LNCaP clone FGC (cell line): ENCODE data around the gene DPP9.

Source experiments
- DNase-seq: peaks from one replicate; pipeline ENCODE4 v3.0.0-alpha.2; 2011; ENCODE audit warnings: low read depth
- H3K4me3 ChIP-seq: 2 replicates; pipeline ENCODE4 v1.5.1; 2011; ENCODE audit warnings: mild to moderate bottlenecking, low read depth, low read length, control low read depth
- TF ChIP-seq, protein P1 (sequence below): IDR thresholded peaks from 2 replicates; pipeline ENCODE4 v1.5.1; 2012; ENCODE audit warnings: mild to moderate bottlenecking; ENCODE audit not compliant: control insufficient read depth, insufficient read depth; ENCODE audit errors: extremely low read depth

DPP9 gene

DNA sequence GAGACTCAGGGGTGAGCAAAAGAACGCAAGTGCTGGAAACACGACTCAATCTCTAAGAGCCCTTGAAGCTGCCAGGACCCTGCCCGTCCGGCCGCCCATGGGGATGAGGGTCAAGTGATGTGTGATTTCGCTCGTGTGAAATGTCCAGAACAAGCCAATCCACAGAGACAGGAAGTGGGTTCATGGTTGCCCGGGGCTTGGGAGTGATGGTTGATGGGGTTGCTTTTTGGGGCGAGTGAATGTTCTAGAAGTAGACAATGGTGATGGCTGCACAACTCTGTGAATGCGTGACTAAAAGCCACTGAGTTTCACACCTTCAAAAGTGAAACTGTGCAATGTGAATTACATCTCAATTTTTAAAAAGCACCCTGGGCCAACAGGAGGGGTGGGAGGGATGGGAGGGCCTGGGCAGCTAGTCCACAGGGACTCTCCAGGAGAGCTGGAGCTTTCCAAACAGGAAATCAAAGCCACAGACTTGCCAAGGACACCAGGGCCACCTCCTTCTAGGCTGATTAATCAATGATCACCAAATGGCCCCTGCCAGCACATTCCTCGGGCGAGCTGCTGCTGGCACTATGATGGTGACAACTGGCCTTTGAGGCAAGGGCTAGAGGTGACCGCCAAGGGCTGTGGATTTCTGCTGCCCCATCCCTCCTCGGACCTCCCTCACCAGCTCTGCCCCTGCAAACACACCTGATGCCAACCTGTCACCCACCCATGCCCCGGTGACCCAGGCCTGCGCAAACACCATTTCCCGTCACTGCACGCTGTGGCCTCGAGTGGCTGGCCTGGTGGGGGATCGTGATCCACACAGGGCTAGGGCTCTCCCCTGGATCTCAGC lies 14.0 kb downstream of the DPP9 start:
- no peak for DNase-seq
- TF ChIP-seq, protein P1, sequence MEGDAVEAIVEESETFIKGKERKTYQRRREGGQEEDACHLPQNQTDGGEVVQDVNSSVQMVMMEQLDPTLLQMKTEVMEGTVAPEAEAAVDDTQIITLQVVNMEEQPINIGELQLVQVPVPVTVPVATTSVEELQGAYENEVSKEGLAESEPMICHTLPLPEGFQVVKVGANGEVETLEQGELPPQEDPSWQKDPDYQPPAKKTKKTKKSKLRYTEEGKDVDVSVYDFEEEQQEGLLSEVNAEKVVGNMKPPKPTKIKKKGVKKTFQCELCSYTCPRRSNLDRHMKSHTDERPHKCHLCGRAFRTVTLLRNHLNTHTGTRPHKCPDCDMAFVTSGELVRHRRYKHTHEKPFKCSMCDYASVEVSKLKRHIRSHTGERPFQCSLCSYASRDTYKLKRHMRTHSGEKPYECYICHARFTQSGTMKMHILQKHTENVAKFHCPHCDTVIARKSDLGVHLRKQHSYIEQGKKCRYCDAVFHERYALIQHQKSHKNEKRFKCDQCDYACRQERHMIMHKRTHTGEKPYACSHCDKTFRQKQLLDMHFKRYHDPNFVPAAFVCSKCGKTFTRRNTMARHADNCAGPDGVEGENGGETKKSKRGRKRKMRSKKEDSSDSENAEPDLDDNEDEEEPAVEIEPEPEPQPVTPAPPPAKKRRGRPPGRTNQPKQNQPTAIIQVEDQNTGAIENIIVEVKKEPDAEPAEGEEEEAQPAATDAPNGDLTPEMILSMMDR, result no peak
- H3K4me3 ChIP-seq, result no peak overlapping the region

DNA sequence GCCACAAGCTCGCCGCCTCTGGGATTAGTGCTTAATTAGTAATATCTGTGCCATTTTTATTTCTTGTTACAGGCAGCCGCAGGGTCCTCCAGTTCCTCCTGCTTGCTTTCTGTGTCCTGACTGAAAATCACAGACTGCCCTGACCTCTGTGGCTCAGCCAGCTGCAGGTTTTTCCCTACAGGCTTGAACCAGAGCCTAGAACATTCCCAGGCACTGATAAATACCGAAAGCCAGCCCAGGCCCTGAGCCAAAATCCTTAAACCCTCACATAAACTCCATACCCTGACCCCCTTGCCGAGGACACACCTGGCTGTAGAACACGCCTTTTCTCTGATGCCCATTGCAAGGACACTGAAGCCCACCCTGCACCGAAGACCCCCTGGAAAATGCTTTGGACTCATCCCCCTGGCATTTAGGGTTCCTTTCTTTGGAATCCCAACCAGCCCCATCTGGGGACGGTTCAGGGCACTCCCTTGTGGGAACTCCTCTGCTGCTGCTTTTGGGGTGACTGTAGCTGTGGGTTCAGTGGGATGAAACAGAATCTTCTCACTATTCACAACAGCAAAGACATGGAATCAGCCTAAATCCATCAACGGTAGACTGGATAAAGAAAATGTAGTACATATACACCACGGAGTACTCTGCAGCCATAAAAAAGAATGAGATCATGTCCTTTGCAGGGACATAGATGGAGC lies 15.5 kb downstream of the DPP9 start:
- no peak for DNase-seq
- TF ChIP-seq, protein P1, result no peak
- no peak overlapping the region for H3K4me3 ChIP-seq

DNA sequence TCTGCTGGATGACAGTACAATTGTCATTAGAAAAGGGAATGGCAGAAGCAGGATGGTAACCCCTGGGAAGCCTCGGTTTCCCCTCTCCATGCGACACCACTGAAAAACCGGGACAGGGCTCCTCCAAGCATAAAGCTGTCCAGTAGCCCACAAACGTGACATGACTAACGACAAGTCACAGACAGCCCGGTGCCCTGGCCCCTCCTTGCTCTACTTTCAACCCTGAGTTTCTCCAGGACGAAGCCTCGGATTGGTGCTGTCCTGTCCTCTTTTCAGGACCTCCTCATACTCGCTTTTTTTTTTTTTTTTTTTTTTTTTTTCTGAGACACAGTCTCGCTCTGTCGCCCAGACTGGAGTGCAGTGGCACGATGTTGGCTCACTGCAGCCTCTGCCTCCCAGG lies 16.3 kb downstream of the DPP9 start:
- TF ChIP-seq, protein P1, result no peak
- no peak for DNase-seq

GRCh38 chr19:4705413-4706131 lies 18.1 kb downstream of the DPP9 start:
- TF ChIP-seq, protein P1, result no peak
- H3K4me3 ChIP-seq, result no peak overlapping the region
- DNase-seq, result no peak

More for the DNA sequence above, 16.3 kb downstream of the DPP9 start:
- H3K4me3 ChIP-seq, result no peak overlapping the region

DNA sequence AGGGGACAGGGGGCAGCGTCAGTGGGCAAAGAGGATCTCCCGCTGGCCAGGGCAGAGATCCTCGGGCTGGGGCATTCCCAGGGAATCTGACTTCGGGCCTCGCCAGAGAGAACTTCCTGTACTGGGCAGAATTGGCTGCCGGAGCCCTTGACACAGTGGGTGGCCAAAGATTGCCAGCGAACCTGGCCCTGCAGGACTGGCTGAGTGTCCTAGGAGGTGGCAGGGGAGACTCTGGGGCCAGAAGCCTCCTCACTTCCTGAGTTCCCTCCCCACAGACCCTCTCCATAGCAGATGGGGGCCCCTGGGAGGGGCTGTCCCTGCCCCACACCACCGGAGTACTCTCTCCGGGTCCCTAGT lies 19.3 kb downstream of the DPP9 start:
- TF ChIP-seq, protein P1, result no peak
- no peak for DNase-seq

DNA sequence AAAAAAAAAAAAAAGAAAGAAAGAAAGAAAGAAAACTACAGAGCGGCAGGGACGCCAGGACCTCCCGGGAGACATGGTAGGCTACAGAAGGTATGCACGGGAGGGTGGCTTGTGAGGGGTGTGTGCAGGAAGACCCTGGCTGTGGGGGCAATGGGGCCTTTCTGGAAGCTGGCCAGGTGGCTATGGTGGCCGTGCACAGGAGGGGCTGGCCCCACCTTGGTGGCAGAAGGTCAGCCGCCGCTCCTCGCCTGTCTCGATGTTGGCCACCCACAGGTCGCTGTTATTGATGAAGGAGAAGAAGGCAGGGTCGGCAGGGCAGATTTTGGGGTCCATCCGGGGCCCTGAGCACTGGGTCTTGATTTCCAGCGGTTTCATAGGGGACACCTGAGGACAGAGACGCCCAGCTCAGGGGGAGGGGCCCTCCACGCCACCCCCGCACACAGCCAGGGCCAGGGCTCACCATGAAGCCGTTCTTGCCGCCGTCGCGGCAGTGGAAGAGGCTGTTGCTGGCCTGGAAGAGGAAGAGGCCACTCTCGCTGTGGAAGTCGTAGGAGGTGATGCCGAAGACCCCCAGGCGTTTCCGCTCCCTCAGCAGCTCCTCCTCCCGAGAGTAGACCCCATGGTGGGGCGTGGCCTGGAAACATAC lies 19.8 kb downstream of the DPP9 start:
- H3K4me3 ChIP-seq, result no peak overlapping the region
- TF ChIP-seq, protein P1, result no peak
- no peak for DNase-seq

More for the DNA sequence above, 19.3 kb downstream of the DPP9 start:
- no peak overlapping the region for H3K4me3 ChIP-seq
